Left kidney (tissue), 2 donors: ENCODE data around the gene MTHFD2L. TPM values are rescaled to one million over a fixed set of nuclear protein-coding genes. Genes with fewer than 3 reads are reported as not detected.
"Not testable (repeated sequence)": the region's sequence is repeated elsewhere in the genome, so short reads cannot be mapped to it uniquely, and the experiment has no call there.

Source experiments
- DNase-seq: peaks from one replicate; pipeline ENCODE4 v3.0.0-alpha.2; 2013
- polyA plus RNA-seq: library from polyadenylated mRNA; unstranded; fragments of 120-200 nt; gene quantifications from one replicate; pipeline ENCODE4 v1.2.1, GENCODE V29; 2013; ENCODE audit not compliant: insufficient read length

Gene MTHFD2L
- polyA plus RNA-seq, 1 donor: 25.6 TPM

DNA sequence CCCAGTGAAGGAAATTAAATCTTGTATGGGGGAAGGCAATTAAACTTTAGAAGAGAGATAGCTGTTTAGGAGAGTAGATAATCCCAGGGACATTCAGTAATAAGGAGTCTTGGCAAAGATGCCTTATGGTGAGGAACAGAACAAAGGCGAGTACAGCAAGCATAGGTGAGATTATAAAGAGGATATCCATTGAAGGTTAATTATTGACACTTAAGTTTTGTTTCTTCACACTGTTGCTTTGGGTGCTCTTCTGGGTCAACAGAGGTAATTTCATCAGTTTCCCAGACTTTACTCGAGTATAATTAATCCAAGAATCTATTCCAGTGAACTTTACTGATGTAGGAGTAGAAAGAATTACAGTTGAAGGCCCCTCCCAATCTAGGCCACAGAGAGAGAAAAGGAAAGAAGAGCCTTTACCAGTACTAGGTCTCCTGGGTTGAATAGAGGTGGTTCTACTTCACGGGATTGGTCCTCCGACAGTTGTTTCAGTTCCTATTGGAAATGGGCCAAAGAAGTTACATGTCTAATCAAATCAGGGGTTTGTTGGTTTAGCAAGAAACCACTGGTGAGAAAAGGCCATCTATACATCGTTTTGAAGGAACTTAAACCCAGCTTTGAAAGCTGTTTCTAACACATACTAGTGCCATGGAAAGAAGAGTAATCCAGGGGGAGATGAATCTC is 177.6 kb downstream of the MTHFD2L start:
- DNase-seq: no peak

DNA sequence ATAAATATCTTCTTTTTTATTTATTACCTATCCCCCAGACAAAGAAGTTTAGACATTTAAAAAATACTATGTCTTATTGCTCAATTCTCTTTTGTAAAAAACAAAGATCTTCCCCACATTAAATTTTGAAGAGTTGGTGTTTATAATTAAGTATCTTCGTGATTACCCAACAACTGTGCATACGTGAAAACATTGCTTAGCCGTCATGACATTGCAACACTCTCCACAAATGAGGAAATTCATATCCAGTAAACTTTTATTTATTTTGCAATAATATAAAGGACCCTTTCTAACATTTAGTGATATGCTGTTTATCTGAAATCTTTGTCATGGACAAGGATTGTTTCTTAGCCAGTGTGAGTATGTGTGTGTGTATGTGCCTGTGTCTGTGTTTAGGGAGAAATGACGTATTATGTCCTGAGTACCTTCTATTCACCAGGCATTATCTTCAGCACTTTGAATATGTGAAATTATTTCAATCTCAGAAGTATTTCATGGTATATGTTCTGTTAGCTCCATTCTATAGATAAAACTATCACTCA is 180.9 kb downstream of the MTHFD2L start:
- no peak for DNase-seq

DNA sequence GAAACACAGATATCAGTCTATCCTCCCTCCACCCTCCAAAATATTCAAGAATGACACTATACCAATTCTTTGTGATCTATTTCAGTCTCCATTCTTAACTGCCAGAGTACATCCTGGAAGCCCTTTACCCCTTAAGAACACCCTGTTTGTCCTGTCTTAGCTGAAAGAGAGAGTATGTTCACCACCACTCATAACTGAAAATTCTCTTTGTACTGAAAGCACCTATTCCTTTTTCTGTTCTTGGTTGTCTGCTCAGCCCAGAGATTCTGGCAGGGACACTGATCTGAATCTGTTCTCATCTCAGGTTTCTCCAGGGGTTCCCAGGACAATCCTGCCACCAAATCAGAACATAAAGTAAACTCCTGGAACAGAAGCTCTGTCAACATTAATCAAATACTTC is 181.6 kb downstream of the MTHFD2L start:
- no peak for DNase-seq

DNA sequence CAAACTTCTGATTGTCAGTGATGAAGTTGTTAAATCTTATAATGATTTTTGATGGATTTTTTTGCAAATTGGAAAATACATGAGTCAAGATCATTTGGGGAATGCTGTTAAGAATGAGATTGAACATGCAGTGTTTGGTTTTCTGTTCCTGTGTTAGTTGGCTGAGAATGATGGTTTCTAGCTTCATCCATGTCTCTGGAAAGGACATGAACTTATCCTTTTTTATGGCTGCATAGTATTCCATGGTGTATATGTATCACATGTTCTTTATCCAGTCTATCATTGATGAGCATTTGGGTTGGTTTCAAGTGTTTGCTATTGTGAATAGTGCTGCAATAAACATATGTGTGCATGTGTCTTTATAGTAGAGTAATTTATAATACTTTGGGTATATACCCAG is 182.5 kb downstream of the MTHFD2L start:
- DNase-seq: not testable (repeated sequence)

DNA sequence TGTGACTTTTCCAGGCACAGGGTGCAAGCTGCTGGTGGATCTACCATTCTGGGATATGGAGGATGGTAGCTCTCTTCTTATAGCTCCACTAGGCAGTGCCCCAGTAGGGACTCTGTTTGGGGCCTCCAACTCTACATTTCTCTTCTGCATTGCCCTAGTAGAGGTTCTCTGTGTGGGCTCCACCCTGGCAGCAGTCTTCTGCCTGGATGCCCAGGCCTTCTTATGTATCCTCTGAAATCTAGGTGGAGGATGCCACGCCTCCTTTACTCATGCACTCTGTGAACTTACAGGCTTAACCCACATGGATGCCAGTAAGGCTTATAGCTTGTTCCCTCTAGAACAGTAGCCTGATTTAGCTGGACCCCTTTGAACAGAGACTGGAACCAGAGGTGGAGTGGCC is 186.1 kb downstream of the MTHFD2L start:
- DNase-seq: no peak

Other genes with a start within 250 kb of the MTHFD2L start
- 3.4 TPM for gene PF4, start 176.1 kb upstream of the MTHFD2L start, polyA plus RNA-seq
- 14.8 TPM for gene PPBP, start 169.9 kb upstream of the MTHFD2L start, polyA plus RNA-seq
- 0.12 TPM for gene CXCL5, start 159.4 kb upstream of the MTHFD2L start, polyA plus RNA-seq
- 0.15 TPM for gene CXCL3, start 119.4 kb upstream of the MTHFD2L start, polyA plus RNA-seq
- 0.38 TPM for gene CXCL2, start 58.9 kb upstream of the MTHFD2L start, polyA plus RNA-seq
- gene EPGN, start 150.4 kb downstream of the MTHFD2L start, polyA plus RNA-seq: 1.1 TPM
- 0.38 TPM for gene EREG, start 207.0 kb downstream of the MTHFD2L start, polyA plus RNA-seq